B cell (primary cell): Measurements from ENCODE around the gene ZNF331.

ENCODE experiments used
- CTCF ChIP-seq: fragments of 200-600 bp; IDR thresholded peaks from one replicate; pipeline ENCODE4 v1.8.0; 2022; ENCODE audit warnings: antibody characterized with exemption, mild to moderate bottlenecking
- EZH2 ChIP-seq: IDR thresholded peaks from 2 replicates; pipeline ENCODE4 v1.6.1; 2012; ENCODE audit warnings: borderline replicate concordance, low read depth, mild to moderate bottlenecking, moderate library complexity, low read length; ENCODE audit not compliant: insufficient read depth, poor library complexity, severe bottlenecking

GRCh38 chr19:53511357-53511756, 26.6 kb upstream of the ZNF331 start:
- TF ChIP-seq CTCF (no peak), EZH2 (no peak)
